K562 (cell line): ENCODE data around the gene SMG6. TPM values are rescaled to one million over a fixed set of nuclear protein-coding genes. Genes with fewer than 3 reads are reported as not detected.

ENCODE experiments used
- ATAC-seq: fragments of 200-7000 bp; cut with Tn5 transposase; 3 replicates; pipeline ENCODE4 v1.9.1; 2020; ENCODE audit warnings: moderate library complexity
- BruUV-seq: library from RNA; stranded (reverse); fragments of 400-500 nt; replicated peaks from 2 replicates; lab custom pipeline; 2021; lab: Mats Ljungman, UMichigan
- CTCF ChIA-PET: fragments of 300-600 bp; formaldehyde crosslinking; extraction: SDS; loops from one replicate; lab custom pipeline; 2021; ENCODE audit warnings: low intra/inter-chr PET ratio; lab: Yijun Ruan, JAX
- POLR2A ChIA-PET: fragments of 300-600, 350-650 bp; sonication (Branson Sonifier 250); formaldehyde crosslinking; extraction: SDS; loops from one replicate; lab custom pipeline; 2021; ENCODE audit warnings: antibody characterized with exemption, inconsistent platforms; lab: Yijun Ruan, JAX
- DNase-seq, 4 experiments: peaks; one replicate each; pipeline versions ENCODE4 v3.0.0 to v3.0.0-alpha.2; 2011 to 2018; ENCODE audit warnings: low spot score in 3 of 4, mixed read lengths in 3 of 4; ENCODE audit errors: extremely low read depth in 1 of 4
- FAIRE-seq: peaks from 2 replicates; lab custom pipeline; 2011; peaks lifted over from hg19 to GRCh38; lab: Jason Lieb, UNC
- H2AFZ ChIP-seq: 2 replicates; pipeline ENCODE4 v1.6.0; 2011; ENCODE audit warnings: low read depth, low read length, control low read depth, inconsistent platforms
- H3K27ac ChIP-seq: fragments of 200-600 bp; 3 replicates; pipeline ENCODE4 v1.8.0; 2011; ENCODE audit warnings: low read depth, mild to moderate bottlenecking, control low read depth, inconsistent platforms, low read length, moderate library complexity, mixed read lengths; ENCODE audit errors: extremely low read depth
- H3K27me3 ChIP-seq, 2 experiments: fragments of 300-600 bp in 1 of 2; 2 replicates in 1 of 2; 3 replicates in 1 of 2; pipeline versions ENCODE4 v1.6.0 to v1.8.0; 2011; ENCODE audit warnings: inconsistent platforms in 2 of 2, low read length in 2 of 2, mild to moderate bottlenecking in 1 of 2, mixed read lengths in 1 of 2, moderate library complexity in 1 of 2; ENCODE audit not compliant: control insufficient read depth in 2 of 2, insufficient read depth in 2 of 2
- H3K36me3 ChIP-seq: fragments of 300-600 bp; 3 replicates; pipeline ENCODE4 v1.8.0; 2011; ENCODE audit warnings: mild to moderate bottlenecking, low read length, inconsistent platforms; ENCODE audit not compliant: control insufficient read depth, insufficient read depth
- H3K4me1 ChIP-seq, 2 experiments: fragments of 200-600 bp in 1 of 2; replicated peaks in 1 of 2; 2 replicates in 1 of 2; 3 replicates in 1 of 2; pipeline versions ENCODE4 v1.5.1 to v1.8.0; 2011; ENCODE audit warnings: inconsistent platforms in 2 of 2, low read length in 2 of 2, mild to moderate bottlenecking in 1 of 2, mixed read lengths in 1 of 2, moderate library complexity in 1 of 2; ENCODE audit not compliant: control insufficient read depth in 2 of 2, insufficient read depth in 2 of 2
- H3K4me2 ChIP-seq: 2 replicates; pipeline ENCODE4 v1.6.1; 2011; ENCODE audit warnings: low read length, control low read depth, inconsistent platforms, mixed read lengths; ENCODE audit not compliant: insufficient read depth
- H3K4me3 ChIP-seq: fragments of 200-600 bp; sonication (generic), shearing (Covaris generic); 2 replicates; pipeline ENCODE4 v1.5.1; 2016; ENCODE audit warnings: control low read depth, inconsistent platforms
- H3K79me2 ChIP-seq: fragments of 200-600 bp; 3 replicates; pipeline ENCODE4 v1.8.0; 2011; ENCODE audit warnings: low read length, inconsistent platforms; ENCODE audit not compliant: control insufficient read depth, insufficient read depth
- H3K9ac ChIP-seq, 2 experiments: 2 replicates each; pipeline versions ENCODE4 v1.6.0 to v1.6.1; 2011; ENCODE audit warnings: low read depth in 2 of 2, low read length in 2 of 2, control low read depth in 1 of 2, inconsistent platforms in 1 of 2, mild to moderate bottlenecking in 1 of 2, mixed read lengths in 1 of 2; ENCODE audit not compliant: insufficient read depth in 1 of 2
- H3K9me1 ChIP-seq: one replicate; pipeline ENCODE4 v1.6.0; 2011; ENCODE audit warnings: inconsistent platforms, mild to moderate bottlenecking, low read length, moderate library complexity; ENCODE audit not compliant: control insufficient read depth, insufficient read depth
- H3K9me3 ChIP-seq: replicated peaks from 2 replicates; pipeline ENCODE4 v1.5.1; 2011; ENCODE audit warnings: low read depth, low read length, inconsistent platforms; ENCODE audit not compliant: control insufficient read depth, insufficient read depth
- H4K20me1 ChIP-seq: replicated peaks from 2 replicates; pipeline ENCODE4 v1.6.1; 2011; ENCODE audit warnings: low read length, inconsistent platforms, mixed read lengths; ENCODE audit not compliant: control insufficient read depth, insufficient read depth
- ATF6 ChIP-seq: sonication (generic); formaldehyde crosslinking; IDR thresholded peaks from 2 replicates; pipeline ENCODE4 v1.4.0; 2020; ENCODE audit warnings: mild to moderate bottlenecking, missing genetic modification reagents
- FOSL1 ChIP-seq: fragments of 200-800 bp; sonication (Bioruptor generic); conservative IDR thresholded peaks from 2 replicates; pipeline ENCODE4 v1.6.1; 2016; ENCODE audit warnings: missing genetic modification characterization, missing compliant biosample characterization
- LARP7 ChIP-seq: fragments of 450-650 bp; IDR thresholded peaks from 2 replicates; pipeline ENCODE4 v1.6.1; 2016
- OTX1 ChIP-seq: fragments of 450-650 bp; formaldehyde crosslinking; IDR thresholded peaks from 2 replicates; pipeline ENCODE4 v1.4.0; 2022; ENCODE audit warnings: mild to moderate bottlenecking
- RAD21 ChIP-seq, 2 experiments: fragments of 250-450 bp in 1 of 2; fragments of 450-650 bp in 1 of 2; sonication (Bioruptor Pico) in 1 of 2; formaldehyde crosslinking in 1 of 2; IDR thresholded peaks in 1 of 2; conservative IDR thresholded peaks in 1 of 2; 2 replicates each; pipeline versions ENCODE4 v1.4.0 to v1.8.0; 2020 to 2022; ENCODE audit warnings: mild to moderate bottlenecking in 2 of 2, moderate library complexity in 1 of 2
- SIX5 ChIP-seq, 2 experiments: IDR thresholded peaks; 2 replicates each; pipeline ENCODE4 v1.6.1; 2011; ENCODE audit warnings: low read length in 2 of 2, borderline replicate concordance in 1 of 2, low read depth in 1 of 2, mild to moderate bottlenecking in 1 of 2, moderate library complexity in 1 of 2; ENCODE audit not compliant: insufficient read depth in 1 of 2
- ZFP36 ChIP-seq: fragments of 150-350 bp; IDR thresholded peaks from 2 replicates; pipeline ENCODE4 v1.6.1; 2018; ENCODE audit warnings: low read length, low read depth; ENCODE audit not compliant: partially characterized antibody
- ZNF644 ChIP-seq: fragments of 200-800 bp; sonication (Bioruptor generic); IDR thresholded peaks from 2 replicates; pipeline ENCODE4 v1.6.1; 2016; ENCODE audit warnings: low read depth, missing genetic modification characterization, missing compliant biosample characterization
- ZNF780A ChIP-seq: fragments of 250-450 bp; sonication (Bioruptor Pico); IDR thresholded peaks from 2 replicates; pipeline ENCODE4 v1.5.0; 2021; ENCODE audit warnings: mild to moderate bottlenecking
- WGBS: fragments of 100-300 bp; shearing (Covaris generic); methylation state at CpG from one replicate; pipeline ENCODE4 v1.1.6; 2016; ENCODE audit warnings: low coverage, mixed read lengths; ENCODE audit not compliant: insufficient coverage; ENCODE audit errors: missing lambda C conversion rate; 5-methylcytosine and 5-hydroxymethylcytosine counted together
- in situ Hi-C: fragments of 300-500 bp; cut with MboI; formaldehyde crosslinking; loops from 4 replicates; pipeline ENCODE4 v1.15.0; 2018; ENCODE audit warnings: inconsistent platforms, mixed read lengths
- intact Hi-C: fragments of 100-400 bp; cut with micrococcal nuclease; formaldehyde crosslinking; loops from 2 replicates; pipeline ENCODE4 v1.14.2; 2022
- polyA plus RNA-seq, 8 experiments: library from polyadenylated mRNA; depleted of rRNA in 4 of 8; stranded (reverse) in 5 of 8; unstranded in 3 of 8; fragments of >200 nt; fragmentation: Nextera tagmentation in 2 of 8; fragmentation: Illumina TruSeq in 1 of 8; extraction: Ambion mirVana in 2 of 8; extraction: Trizol in 1 of 8; gene quantifications; 2 replicates each; pipeline versions ENCODE4 v1.2.1 to v1.2.3, GENCODE V29; 2011 to 2014; ENCODE audit warnings: inconsistent platforms in 1 of 8, missing spikeins in 1 of 8
- total RNA-seq, 7 experiments: library from RNA; depleted of rRNA in 6 of 7; stranded (reverse); fragments of >200 nt in 6 of 7; fragmentation: Illumina TruSeq in 2 of 7; extraction: Trizol in 2 of 7; gene quantifications; 2 replicates each; pipeline versions ENCODE4 v1.2.1 to v1.2.3, GENCODE V29; 2011 to 2021; ENCODE audit warnings: low replicate concordance in 1 of 7
- TF ChIP-seq, protein P1 (sequence below): fragments of 450-650 bp; IDR thresholded peaks from 2 replicates; pipeline ENCODE4 v1.6.1; 2016; ENCODE audit warnings: antibody characterized with exemption

Gene SMG6
- total and polyA plus RNA-seq, 9 of the 15 experiments (the other 6 are each of a cell fraction or from before 2014, with no cell fraction given) = 0.44 to 13.9 (median 6.0) TPM

- no peaks in the 10 kb centered on the region for H4K20me1 ChIP-seq
- no peak overlapping the region for H3K4me3 ChIP-seq
- in situ Hi-C loops = loop anchor here (25.0 kb wide), 1 partner anchor 325 kb away; no protein-coding TSS in a partner anchor
- FAIRE-seq = no peak
- 68% methylated on average over 2 of the region's 5 CpGs for WGBS
- intact Hi-C loops = no loop called here
- no peak overlapping the region for H2AFZ ChIP-seq
- BruUV-seq = no TSS peak
- DNase-seq = no peak
- H3K9ac ChIP-seq = no peak overlapping the region
- ATAC-seq = no peak
- no peaks in the 10 kb centered on the region for H3K9me3 ChIP-seq
- H3K36me3 ChIP-seq = peaks cover 24% of the 10 kb centered on the region; the same call in 2 of the 3 replicates
- H3K27ac ChIP-seq = no peak overlapping the region
- H3K27me3 ChIP-seq = no peaks in the 10 kb centered on the region
- H3K4me2 ChIP-seq = no peak overlapping the region
- TF ChIP-seq OTX1 (CRISPR knock-in tag) (no peak), RAD21 (CRISPR knock-in tag; conservative IDR thresholded peaks at IDR 0.05 in 1 of 2, IDR thresholded peaks at IDR 0.05 in 1 of 2) (no peak), ZNF644 (tag) (no peak), SIX5 (IDR thresholded peaks at IDR 0.05; ENCODE audit: borderline replicate concordance in 1 of 2, insufficient read depth in 1 of 2, low read depth in 1 of 2, low read length in 2 of 2) (no peak), FOSL1 (tag) (no peak), LARP7 (no peak), ZNF780A (CRISPR knock-in tag) (no peak), ZFP36 (no peak), ATF6 (no peak)
- TF ChIP-seq, protein P1, sequence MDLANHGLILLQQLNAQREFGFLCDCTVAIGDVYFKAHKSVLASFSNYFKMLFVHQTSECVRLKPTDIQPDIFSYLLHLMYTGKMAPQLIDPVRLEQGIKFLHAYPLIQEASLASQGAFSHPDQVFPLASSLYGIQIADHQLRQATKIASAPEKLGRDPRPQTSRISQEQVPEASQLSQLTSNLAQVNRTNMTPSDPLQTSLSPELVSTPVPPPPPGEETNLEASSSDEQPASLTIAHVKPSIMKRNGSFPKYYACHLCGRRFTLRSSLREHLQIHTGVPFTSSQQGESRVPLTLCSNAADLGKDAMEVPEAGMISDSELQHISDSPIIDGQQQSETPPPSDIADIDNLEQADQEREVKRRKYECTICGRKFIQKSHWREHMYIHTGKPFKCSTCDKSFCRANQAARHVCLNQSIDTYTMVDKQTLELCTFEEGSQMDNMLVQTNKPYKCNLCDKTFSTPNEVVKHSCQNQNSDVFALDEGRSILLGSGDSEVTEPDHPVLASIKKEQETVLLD = no peak
- TF ChIP-seq, all 486 proteins: peak for 0
- no peaks in the 10 kb centered on the region; a peak in 2 of 5 replicates for H3K4me1 ChIP-seq
- H3K79me2 ChIP-seq = no peaks in the 10 kb centered on the region
- H3K9me1 ChIP-seq = no peaks in the 10 kb centered on the region
- ChIA-PET CTCF (no interaction called here), POLR2A (interaction anchor here (0.7 kb wide), 1 partner anchor 13 kb away, joined by 3 read pairs; no protein-coding TSS in a partner anchor)
Observed at GRCh38 chr17:2237521-2237921, 66.1 kb downstream of the SMG6 start.
